HEK293T (cell line): ENCODE measurements around the gene CAMLG.
"Not testable (repeated sequence)": the region's sequence is repeated elsewhere in the genome, so short reads cannot be mapped to it uniquely, and the experiment has no call there.

Experiments used
- CTCF ChIA-PET: fragments of 350-600 bp; formaldehyde crosslinking; extraction: SDS; loops from one replicate; lab custom pipeline; 2021; ENCODE audit warnings: antibody characterized with exemption, inconsistent platforms; lab: Yijun Ruan, JAX
- POLR2A ChIA-PET: fragments of 350-600 bp; formaldehyde crosslinking; extraction: SDS; loops from one replicate; lab custom pipeline; 2020; ENCODE audit warnings: antibody characterized with exemption, inconsistent platforms; lab: Yijun Ruan, JAX
- DNase-seq: peaks from one replicate; pipeline ENCODE4 v3.0.0; 2012; ENCODE audit warnings: mixed read lengths; ENCODE audit errors: extremely low spot score
- ARNT ChIP-seq: fragments of 450-650 bp; IDR thresholded peaks from 2 replicates; pipeline ENCODE4 v1.6.1; 2017; ENCODE audit warnings: mild to moderate bottlenecking
- BHLHE40 ChIP-seq: fragments of 450-650 bp; IDR thresholded peaks from 2 replicates; pipeline ENCODE4 v1.6.1; 2016; ENCODE audit warnings: mild to moderate bottlenecking, moderate library complexity, borderline replicate concordance
- CTBP1 ChIP-seq: fragments of 450-650 bp; IDR thresholded peaks from 2 replicates; pipeline ENCODE4 v1.6.1; 2016; ENCODE audit warnings: borderline replicate concordance
- ELF4 ChIP-seq: fragments of 450-650 bp; IDR thresholded peaks from 2 replicates; pipeline ENCODE4 v1.6.1; 2017; ENCODE audit warnings: antibody characterized with exemption
- FOXA1 ChIP-seq: fragments of 450-650 bp; IDR thresholded peaks from 2 replicates; pipeline ENCODE4 v1.6.1; 2016; ENCODE audit warnings: mild to moderate bottlenecking
- FOXK2 ChIP-seq: fragments of 450-650 bp; IDR thresholded peaks from 2 replicates; pipeline ENCODE4 v1.6.1; 2016; ENCODE audit warnings: mild to moderate bottlenecking
- FOXM1 ChIP-seq: fragments of 450-650 bp; IDR thresholded peaks from 2 replicates; pipeline ENCODE4 v1.6.1; 2017; ENCODE audit warnings: mild to moderate bottlenecking, borderline replicate concordance
- HDGF ChIP-seq: fragments of 450-650 bp; IDR thresholded peaks from 2 replicates; pipeline ENCODE4 v1.6.1; 2017; ENCODE audit warnings: antibody characterized with exemption, borderline replicate concordance
- L3MBTL2 ChIP-seq: fragments of 450-650 bp; conservative IDR thresholded peaks from 2 replicates; pipeline ENCODE4 v1.6.1; 2016; ENCODE audit warnings: mild to moderate bottlenecking
- LEF1 ChIP-seq: fragments of 450-650 bp; IDR thresholded peaks from 2 replicates; pipeline ENCODE4 v1.6.1; 2017; ENCODE audit warnings: mild to moderate bottlenecking, borderline replicate concordance
- NFRKB ChIP-seq: fragments of 450-650 bp; IDR thresholded peaks from 2 replicates; pipeline ENCODE4 v1.6.1; 2016; ENCODE audit warnings: mild to moderate bottlenecking, moderate library complexity
- PKNOX1 ChIP-seq: fragments of 450-650 bp; IDR thresholded peaks from 2 replicates; pipeline ENCODE4 v1.6.1; 2016
- SP1 ChIP-seq: fragments of 450-650 bp; IDR thresholded peaks from 2 replicates; pipeline ENCODE4 v1.6.1; 2017
- SUZ12 ChIP-seq: fragments of 450-650 bp; IDR thresholded peaks from 2 replicates; pipeline ENCODE4 v1.6.1; 2016; ENCODE audit warnings: mild to moderate bottlenecking
- TARDBP ChIP-seq: fragments of 450-650 bp; IDR thresholded peaks from 2 replicates; pipeline ENCODE4 v1.6.1; 2016
- ZNF384 ChIP-seq: fragments of 450-650 bp; IDR thresholded peaks from 2 replicates; pipeline ENCODE4 v1.6.1; 2016

The CAMLG gene

GRCh38 chr5:134749415-134749814 lies 11.1 kb downstream of the CAMLG start:
- TF ChIP-seq BHLHE40 (no peak), FOXM1 (no peak)
- CTCF ChIA-PET: interaction anchor here (0.7 to 1.0 kb wide), 2 partner anchors 8 to 10 kb away, joined by 3 read pairs; no protein-coding TSS in a partner anchor
- POLR2A ChIA-PET: interaction anchor here (1.0 to 1.3 kb wide), 2 partner anchors 8 to 11 kb away, joined by 3 to 6 read pairs; partner anchors contain the start of gene DDX46
- no peak for DNase-seq

GRCh38 chr5:134758176-134758503 lies 19.8 kb downstream of the CAMLG start:
- ChIA-PET POLR2A (interaction anchor here (0.9 to 4.1 kb wide), 9 partner anchors 9 to 147 kb away, joined by 3 to 59 read pairs (median 6); partner anchors contain the start of genes CAMLG, PCBD2 and SEC24A), CTCF (interaction anchor here (0.5 to 1.6 kb wide), 5 partner anchors 9 to 148 kb away, joined by 3 to 6 read pairs (median 5); no protein-coding TSS in a partner anchor)
- TF ChIP-seq L3MBTL2 (no peak; the same call in 1 of the 2 replicates), SUZ12 (no peak), CTBP1 (no peak), LEF1 (no peak), PKNOX1 (no peak), FOXM1 (no peak), HDGF (no peak)
- no peak for DNase-seq

- ChIA-PET POLR2A (interaction anchor here (0.7 to 4.1 kb wide), 10 partner anchors 10 to 146 kb away, joined by 3 to 59 read pairs (median 5); partner anchors contain the start of genes C5orf24, CAMLG, PCBD2 and SEC24A), CTCF (interaction anchor here (0.5 to 1.6 kb wide), 5 partner anchors 9 to 147 kb away, joined by 3 to 6 read pairs (median 5); no protein-coding TSS in a partner anchor)
- DNase-seq: peak; percentile 96
- TF ChIP-seq PKNOX1 (0 out of 2 replicates have a peak, but pooled peaks have one; percentile 1), FOXM1 (no peak), FOXK2 (no peak), HDGF (no peak; the same call in 1 of the 2 replicates), NFRKB (no peak), BHLHE40 (no peak), LEF1 (no peak), ARNT (no peak), FOXA1 (no peak), L3MBTL2 (peak; percentile 64), SUZ12 (no peak), TARDBP (no peak), CTBP1 (no peak), SP1 (no peak), ELF4 (no peak)
These were observed 20.4 kb downstream of the CAMLG start, which contains the start of gene DDX46 for GRCh38 chr5:134758504-134759341. TSS of gene DDX46 (plus strand) at chr5:134758779. CDS start at chr5:134758939, 160 bp downstream.

- POLR2A ChIA-PET: not testable (repeated sequence)
These were observed 29.4 kb downstream of the CAMLG start for GRCh38 chr5:134767528-134768291.

GRCh38 chr5:134769206-134769605 lies 30.9 kb downstream of the CAMLG start:
- no peak for DNase-seq
- TF ChIP-seq TARDBP (no peak), CTBP1 (no peak), ZNF384 (no peak), L3MBTL2 (no peak), LEF1 (no peak), HDGF (no peak), SUZ12 (no peak), ARNT (no peak), FOXA1 (no peak), FOXM1 (no peak), PKNOX1 (no peak), BHLHE40 (no peak), NFRKB (no peak), ELF4 (no peak), FOXK2 (no peak), SP1 (no peak)
- POLR2A ChIA-PET: no interaction called here
- CTCF ChIA-PET: no interaction called here

More at GRCh38 chr5:134767528-134768291, 29.4 kb downstream of the CAMLG start:
- DNase-seq, CTCF ChIA-PET: not testable (repeated sequence)
